ENCODE results near the gene HMCN2. TPM values are rescaled to one million over a fixed set of nuclear protein-coding genes. Genes with fewer than 3 reads are reported as not detected.
A peak's percentile ranks its signal among the peaks of the same experiment; 100 is the strongest.

The HMCN2 gene
- total RNA-seq, 1 donor from 2014 or later = under 0.01 TPM

DNA sequence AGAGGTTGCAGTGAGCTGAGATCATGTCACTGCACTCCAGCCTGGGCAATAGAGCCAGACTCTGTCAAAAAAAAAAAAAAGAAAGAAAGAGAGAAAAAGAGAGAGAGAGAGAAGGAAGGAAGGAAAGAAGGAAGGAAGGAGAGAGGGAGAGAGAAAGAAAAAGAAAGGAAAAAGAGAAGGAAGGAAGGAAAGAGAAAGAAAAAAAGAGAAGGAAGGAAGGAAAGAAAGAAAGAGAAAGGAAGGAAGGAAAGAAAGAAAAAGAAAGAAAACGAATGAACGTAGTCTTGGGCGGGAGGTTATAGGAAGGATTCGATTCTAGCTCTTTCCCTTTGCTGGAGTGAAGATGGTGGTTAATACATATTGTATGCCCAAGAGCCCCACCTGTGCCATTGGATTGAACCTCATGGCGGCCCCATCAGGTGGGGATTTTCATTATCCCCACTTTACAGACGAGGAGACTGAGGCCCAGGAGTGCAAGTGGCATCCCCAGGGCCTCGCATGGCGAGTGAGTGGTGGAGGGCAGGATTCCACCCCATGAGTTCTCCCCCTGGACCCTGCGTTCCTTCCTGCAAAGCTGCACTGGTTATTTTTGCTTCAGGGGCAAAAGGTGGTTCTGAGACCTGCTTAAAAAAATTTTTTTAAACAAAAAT is 98.3 kb downstream of the HMCN2 start:
- DNase-seq (ENCODE audit: low read depth in 2 of 2) = no peak

GRCh38 chr9:130364619-130365322 is 99.2 kb downstream of the HMCN2 start:
- DNase-seq (ENCODE audit: low read depth in 2 of 2) = no peak

- DNase-seq (ENCODE audit: low read depth in 2 of 2) = no peak
Measured at GRCh38 chr9:130365323-130365721, 99.8 kb downstream of the HMCN2 start.

DNA sequence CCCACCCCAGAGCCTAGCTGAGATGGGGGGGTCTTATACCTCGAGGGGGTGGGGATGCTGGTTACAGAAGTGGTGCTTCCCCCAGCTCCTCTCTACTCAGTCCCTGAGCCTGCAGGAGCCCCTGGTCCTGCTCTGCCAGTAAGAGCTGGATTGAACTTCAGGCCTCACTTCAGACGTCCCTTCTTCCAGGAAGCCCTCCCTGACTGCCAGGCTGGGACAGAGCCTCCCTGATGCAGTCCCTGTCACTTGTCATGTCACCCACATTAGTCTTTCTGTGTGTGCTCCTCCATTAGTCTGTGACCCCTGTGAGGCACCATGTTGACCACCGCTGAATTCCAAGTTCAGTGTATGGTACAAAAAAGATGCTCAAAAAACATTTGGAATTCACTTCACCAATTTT is 100.5 kb downstream of the HMCN2 start:
- no peak for DNase-seq (ENCODE audit: low read depth in 2 of 2)

DNA sequence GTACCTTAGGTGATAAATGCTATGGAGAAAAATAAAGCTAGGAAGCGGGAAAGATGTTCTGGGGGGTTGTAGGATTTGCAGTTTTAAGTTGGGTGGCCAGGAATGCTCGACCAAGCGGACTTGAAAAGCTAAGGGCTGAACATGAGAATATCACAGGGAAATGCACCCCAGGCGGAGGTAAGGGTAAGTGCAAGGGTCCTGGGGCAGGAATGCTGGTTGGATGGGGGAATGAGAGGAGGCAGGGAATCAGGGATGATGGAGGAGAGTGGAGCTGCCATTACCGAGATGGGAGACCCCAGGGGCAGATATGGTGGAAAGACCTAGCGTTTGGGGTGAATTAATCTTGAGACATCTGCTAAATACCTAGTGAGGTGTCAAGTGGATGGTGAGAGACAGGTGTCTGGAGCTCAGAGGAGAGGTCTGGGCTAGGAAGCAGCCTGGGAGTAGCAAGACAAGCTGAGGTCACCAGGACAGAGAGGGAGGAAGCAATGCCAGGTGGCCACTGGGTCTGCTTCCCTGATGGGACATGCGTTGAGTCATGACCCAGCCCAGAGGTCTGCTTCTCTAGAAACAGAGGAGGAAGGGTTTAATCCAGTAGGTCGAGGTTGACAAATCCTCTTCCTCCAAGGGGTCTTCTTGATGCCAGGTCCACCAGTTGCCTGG is 101.5 kb downstream of the HMCN2 start:
- no peak for DNase-seq (ENCODE audit: low read depth in 2 of 2)

DNA sequence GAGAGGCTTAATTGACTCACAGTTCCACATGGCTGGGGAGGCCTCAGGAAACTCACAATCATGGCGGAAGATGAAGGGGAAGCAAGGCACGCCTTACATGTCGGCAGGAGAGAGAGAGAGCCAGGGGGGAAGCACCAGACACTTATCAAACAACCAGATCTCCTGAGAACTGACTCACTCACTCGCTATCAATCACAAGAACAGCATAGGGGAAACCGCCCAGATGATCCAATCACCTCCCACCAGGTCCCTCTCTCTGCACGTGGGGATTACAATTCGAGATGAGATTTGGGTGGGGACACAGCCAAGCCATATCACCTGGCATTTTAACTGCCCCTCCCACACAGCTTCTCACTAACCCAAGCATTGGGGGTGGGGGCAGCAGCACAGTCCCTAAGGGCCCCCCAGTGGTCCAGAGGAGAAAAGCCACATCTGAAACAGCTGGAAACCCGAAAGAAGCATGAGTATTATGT is 103.1 kb downstream of the HMCN2 start:
- peak in 1 of 2 donors; percentile 38 for DNase-seq (ENCODE audit: low read depth in 2 of 2)

DNA sequence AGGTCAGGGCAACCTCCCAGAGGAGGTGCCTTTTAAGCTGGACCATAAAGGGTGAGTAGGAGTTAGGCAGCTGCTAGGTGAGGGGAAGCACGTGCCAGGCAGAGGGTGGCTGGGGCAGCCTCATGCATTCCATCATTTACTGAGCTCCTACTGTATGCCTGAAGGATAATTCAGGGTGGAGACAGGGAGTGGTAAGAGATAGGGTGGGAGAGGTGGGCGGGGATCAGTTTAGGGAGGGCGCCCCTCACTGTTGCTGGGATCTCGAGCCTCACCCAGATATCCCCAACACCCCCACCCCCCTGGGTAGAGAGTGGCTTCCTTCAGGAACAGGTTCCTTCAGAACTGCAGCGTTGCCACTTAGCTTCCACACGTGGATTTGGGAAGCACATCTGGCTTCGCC is 104.7 kb downstream of the HMCN2 start:
- no peak for DNase-seq (ENCODE audit: low read depth in 2 of 2)

GRCh38 chr9:130371196-130371966 is 105.8 kb downstream of the HMCN2 start:
- DNase-seq (ENCODE audit: low read depth in 2 of 2) = no peak

GRCh38 chr9:130372057-130372456 is 106.5 kb downstream of the HMCN2 start:
- no peak for DNase-seq (ENCODE audit: low read depth in 2 of 2)

DNA sequence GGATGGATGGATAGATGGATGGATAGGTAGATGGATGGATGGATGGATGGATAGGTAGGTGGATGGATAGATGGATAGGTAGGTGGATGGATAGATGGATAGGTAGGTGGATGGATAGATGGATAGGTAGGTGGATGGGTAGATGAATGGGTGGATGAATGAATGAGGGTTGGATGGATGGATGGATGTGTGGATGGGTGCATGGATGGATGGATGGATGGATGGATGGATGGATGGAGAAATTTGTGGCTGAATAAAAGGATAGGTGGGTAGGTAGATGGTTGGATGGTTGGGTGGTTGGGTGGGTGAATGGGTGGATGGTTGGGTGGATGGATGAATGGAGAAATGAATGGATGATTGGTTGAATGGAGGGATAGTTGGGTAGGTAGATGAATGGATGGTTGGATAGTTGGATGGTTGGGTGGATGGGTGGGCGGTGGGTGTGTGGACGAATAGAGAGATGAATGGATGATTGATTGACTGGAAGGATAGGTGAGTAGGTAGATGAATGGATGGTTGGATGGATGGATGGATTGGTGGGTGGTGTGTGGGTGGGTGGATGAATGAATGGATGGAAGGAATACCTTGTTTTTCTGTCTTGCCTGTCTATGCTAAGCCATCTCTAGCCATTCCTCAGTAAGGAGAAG is 108.2 kb downstream of the HMCN2 start:
- DNase-seq (ENCODE audit: low read depth in 2 of 2) = no peak

- DNase-seq (ENCODE audit: low read depth in 2 of 2) = no peak
Measured at GRCh38 chr9:130377612-130378011, 112.1 kb downstream of the HMCN2 start.

DNA sequence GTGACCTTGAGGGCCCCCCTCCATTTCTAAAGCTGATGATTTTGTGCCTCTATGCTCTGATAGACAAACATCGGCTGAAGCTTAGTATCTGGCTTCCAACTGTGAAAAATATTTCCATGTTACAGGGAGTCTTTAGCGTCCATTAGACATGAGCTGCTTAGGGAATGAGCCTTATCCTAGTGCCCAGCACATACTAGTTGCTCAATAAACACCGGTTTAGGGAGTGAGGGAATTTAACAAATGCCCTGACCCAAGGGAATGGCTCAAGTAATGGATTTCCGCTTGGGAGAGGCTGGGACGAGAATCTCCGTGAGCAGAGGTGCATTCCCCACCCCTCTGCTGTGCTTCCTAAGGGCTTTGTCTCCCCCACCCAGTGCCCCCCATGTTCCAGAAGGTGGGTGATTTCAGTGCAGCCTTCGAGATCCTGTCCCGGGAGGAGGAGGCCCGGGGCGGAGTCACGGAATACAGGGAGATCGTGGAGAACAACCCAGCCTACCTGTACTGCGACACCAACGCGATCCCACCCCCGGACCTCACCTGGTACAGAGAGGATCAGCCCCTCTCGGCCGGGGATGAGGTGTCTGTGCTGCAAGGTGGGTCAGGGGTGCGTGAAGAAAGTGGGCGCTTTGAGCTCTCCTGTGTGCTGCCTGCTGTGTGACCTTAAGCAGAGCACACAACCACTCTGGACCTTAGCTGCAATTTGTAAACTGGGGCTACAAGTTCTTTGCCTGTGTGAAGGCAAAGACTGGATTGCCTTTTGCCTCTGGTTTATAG is 113.5 kb downstream of the HMCN2 start:
- no peak for DNase-seq (ENCODE audit: low read depth in 2 of 2)

DNA sequence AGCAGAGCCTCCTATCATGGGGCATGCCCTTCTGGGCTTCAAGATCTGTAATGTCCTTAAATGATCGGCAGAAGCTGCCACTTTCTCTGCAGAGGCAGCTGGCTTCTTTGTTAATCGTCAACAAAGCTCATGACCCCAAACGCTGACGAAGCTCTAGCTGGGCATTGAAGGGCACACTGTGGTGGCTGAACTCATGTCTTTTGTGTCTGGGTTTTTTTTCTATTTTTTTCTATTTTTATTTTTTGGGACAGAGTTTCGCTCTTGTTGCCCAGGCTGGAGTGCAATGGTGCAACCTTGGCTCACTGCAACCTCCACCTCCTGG is 114.0 kb downstream of the HMCN2 start:
- DNase-seq (ENCODE audit: low read depth in 2 of 2) = no peak

DNA sequence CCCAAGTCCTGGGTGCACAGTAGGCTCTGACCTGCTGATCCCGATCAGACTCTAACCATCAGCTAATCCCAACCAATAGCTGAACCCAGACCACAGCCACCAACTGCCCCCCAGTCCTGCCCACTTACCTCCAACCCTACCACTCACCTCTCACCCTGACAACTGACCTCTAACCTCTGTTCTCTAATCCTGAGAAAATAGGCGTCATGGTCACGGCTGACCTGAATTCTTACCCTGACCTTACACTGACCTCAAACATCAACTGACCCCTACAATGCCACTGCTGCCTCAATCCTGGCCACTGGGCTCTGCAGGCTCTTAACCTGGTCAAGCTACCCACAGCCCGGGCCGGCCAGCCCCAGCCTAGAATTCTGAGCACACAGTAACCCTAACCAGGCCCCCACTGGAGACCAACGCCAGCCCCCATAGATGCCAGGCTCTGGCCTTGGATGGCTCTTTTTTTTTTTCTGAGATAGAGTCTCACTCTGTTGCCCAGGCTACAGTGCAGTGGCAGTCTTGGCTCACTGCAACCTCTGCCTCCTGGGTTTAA is 115.4 kb downstream of the HMCN2 start:
- no peak for DNase-seq (ENCODE audit: low read depth in 2 of 2)

DNA sequence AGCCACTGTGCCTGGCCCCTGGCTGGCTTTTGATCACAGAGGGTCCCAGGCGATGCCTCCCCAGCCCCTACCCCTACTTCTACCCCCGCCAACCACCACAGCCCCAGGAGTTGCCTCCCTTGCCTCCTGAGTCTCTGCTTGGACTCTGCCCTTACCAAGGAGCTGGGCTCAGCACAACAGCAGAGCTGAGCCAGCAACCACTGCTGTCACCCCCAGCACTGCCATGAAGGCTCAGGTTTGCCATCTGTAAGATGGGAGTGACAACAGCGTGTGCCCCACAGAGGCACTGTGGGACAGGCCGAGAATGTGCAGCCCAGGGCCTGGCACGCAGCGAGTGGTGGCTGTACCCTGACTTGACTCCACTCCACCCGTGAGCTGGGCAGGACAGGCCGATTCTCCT is 116.1 kb downstream of the HMCN2 start:
- no peak for DNase-seq (ENCODE audit: low read depth in 2 of 2)

DNA sequence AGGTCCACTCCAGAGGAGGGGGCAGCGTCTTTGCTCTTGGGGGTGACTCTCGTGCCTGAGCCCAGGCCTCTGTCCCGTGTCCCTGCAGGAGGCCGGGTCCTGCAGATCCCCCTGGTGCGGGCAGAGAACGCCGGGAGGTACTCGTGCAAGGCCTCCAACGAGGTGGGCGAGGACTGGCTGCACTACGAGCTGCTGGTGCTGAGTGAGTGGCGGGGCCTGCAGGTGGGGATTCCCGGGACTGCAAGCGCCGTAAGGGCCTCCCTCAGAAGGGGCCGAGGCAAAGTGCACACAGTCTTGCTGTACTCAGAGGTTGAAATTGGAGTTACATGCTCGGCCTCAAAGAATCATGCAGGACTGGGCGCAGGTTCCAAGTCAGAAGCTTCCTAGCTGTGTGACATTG is 116.5 kb downstream of the HMCN2 start:
- no peak for DNase-seq (ENCODE audit: low read depth in 2 of 2)

DNA sequence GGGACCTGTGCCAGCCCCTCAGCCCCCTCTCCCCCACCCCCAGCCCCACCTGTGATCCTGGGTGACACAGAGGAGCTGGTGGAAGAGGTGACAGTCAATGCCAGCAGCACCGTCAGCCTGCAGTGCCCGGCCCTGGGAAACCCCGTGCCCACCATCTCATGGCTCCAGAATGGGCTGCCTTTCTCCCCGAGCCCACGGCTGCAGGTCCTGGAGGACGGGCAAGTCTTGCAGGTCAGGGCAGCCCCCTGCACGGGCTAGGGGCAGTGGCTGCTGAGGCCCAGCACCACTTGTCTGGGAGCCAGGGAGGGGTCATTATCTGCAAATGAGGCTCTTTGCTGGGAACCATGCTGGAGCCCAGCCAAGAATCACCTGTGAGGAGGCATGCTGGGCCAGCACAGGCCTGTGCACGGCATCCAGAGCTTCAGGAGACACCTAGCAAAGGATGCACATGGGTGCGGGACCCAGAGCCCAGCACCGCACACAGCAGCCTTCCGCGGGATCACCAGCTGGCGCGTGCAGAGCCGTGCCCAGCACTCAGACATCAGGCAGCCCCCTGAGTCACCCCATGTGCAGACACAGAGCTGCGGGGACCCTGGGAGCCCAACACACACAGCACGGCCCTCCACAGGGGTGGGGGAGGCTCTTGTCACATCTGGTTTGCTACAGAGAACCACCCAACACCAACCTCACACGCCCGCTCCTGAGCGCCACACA is 117.2 kb downstream of the HMCN2 start:
- DNase-seq (ENCODE audit: low read depth in 2 of 2) = no peak

DNA sequence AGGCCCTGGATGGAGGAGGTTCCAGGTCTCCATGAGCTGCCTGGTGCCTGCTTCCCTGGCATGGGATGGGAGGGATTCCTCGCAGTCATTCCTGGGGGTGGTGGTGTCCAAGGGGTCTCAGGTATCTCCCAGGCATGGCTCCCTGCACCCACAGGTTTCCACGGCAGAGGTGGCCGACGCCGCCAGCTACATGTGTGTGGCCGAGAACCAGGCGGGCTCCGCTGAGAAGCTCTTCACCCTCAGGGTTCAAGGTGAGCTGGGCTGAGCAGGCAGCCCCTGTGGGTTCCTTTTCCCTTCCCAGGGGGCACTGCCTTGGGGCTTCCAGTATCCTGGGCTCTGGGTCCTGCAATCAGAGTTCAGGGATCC is 117.8 kb downstream of the HMCN2 start:
- no peak for DNase-seq (ENCODE audit: low read depth in 2 of 2)

DNA sequence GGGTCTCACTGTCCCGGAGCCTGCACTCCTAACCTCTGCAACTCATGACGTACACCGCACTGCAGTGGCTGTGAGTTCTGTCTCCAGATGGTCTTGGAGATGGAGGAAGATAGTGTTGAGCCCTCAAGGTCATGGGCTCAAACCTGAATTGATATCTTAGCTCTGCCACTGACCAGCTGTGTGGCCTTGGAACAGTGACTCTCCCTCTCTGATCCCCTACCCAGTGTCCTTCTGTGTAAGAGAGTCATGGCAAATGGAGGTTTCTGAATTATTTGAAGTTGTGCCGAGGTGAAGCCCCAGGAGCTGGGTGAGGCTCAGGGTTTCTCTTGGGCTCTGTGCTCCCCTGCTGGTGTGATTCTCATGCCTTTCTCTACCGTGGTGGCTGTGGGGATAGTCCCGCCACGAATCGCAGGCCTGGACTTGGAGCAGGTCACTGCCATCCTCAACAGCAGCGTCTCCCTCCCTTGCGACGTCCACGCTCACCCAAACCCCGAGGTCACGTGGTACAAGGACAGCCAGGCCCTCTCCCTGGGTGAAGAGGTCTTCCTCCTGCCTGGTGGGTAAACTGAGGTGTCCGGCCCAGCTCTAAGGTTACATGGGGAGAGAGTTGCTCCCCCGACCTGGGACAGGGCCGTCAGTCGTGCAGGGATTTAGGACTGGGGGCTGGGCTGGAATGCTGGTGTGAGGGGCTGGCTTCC is 118.6 kb downstream of the HMCN2 start:
- DNase-seq (ENCODE audit: low read depth in 2 of 2) = no peak
